IMR-90 (cell line): ENCODE measurements around the gene PSME3. TPM values are rescaled to one million over a fixed set of nuclear protein-coding genes. Genes with fewer than 3 reads are reported as not detected.

ENCODE experiments used
- ATAC-seq: fragments of 200-7000 bp; cut with Tn5 transposase; 2 replicates; pipeline ENCODE4 v1.9.1; 2020; ENCODE audit warnings: low read depth, mild to moderate bottlenecking, moderate library complexity
- BruUV-seq: library from RNA; stranded (reverse); fragments of 400-500 nt; replicated peaks from 2 replicates; lab custom pipeline; 2021; lab: Mats Ljungman, UMichigan
- CTCF ChIA-PET: fragments of 300-600 bp; formaldehyde crosslinking; extraction: SDS; loops from one replicate; lab custom pipeline; 2021; ENCODE audit warnings: antibody characterized with exemption; lab: Yijun Ruan, JAX
- POLR2A ChIA-PET: fragments of 300-600 bp; sonication (Branson Sonifier 250); formaldehyde crosslinking; loops from one replicate; lab custom pipeline; 2022; ENCODE audit warnings: antibody characterized with exemption; ENCODE audit not compliant: unreplicated experiment; lab: Charles Lee
- DNase-seq: peaks from one replicate; pipeline ENCODE4 v3.0.0; 2013
- H2AFZ ChIP-seq: replicated peaks from 2 replicates; pipeline ENCODE3; 2013; ENCODE audit warnings: low read length, mild to moderate bottlenecking; ENCODE audit not compliant: poor library complexity
- H2AK5ac ChIP-seq: 2 replicates; pipeline ENCODE4 v1.6.1; 2013; ENCODE audit warnings: low read depth, low read length, inconsistent platforms
- H2AK9ac ChIP-seq: replicated peaks from 2 replicates; pipeline ENCODE3; 2013; ENCODE audit warnings: mild to moderate bottlenecking, low read depth, low read length, moderate library complexity; ENCODE audit not compliant: poor library complexity
- H2BK120ac ChIP-seq: 2 replicates; pipeline ENCODE4 v1.6.1; 2013; ENCODE audit warnings: low read depth, low read length, inconsistent platforms
- H2BK15ac ChIP-seq: 3 replicates; pipeline ENCODE4 v1.6.1; 2013; ENCODE audit warnings: low read depth, low read length, inconsistent platforms
- H2BK20ac ChIP-seq: 2 replicates; pipeline ENCODE4 v1.6.1; 2013; ENCODE audit warnings: low read depth, mild to moderate bottlenecking, inconsistent platforms, low read length, moderate library complexity
- H2BK5ac ChIP-seq: 2 replicates; pipeline ENCODE4 v1.6.1; 2013; ENCODE audit warnings: mild to moderate bottlenecking, low read depth, low read length, inconsistent platforms; ENCODE audit not compliant: poor library complexity, severe bottlenecking
- H3K14ac ChIP-seq: replicated peaks from 2 replicates; pipeline ENCODE4 v1.6.1; 2013; ENCODE audit warnings: low read depth, low read length, inconsistent platforms
- H3K18ac ChIP-seq: 2 replicates; pipeline ENCODE4 v1.6.1; 2013; ENCODE audit warnings: low read depth, low read length, control low read depth
- H3K23ac ChIP-seq: 2 replicates; pipeline ENCODE4 v1.6.1; 2013; ENCODE audit warnings: low read depth, low read length, inconsistent platforms
- H3K27ac ChIP-seq: 2 replicates; pipeline ENCODE4 v1.5.1; 2013; ENCODE audit warnings: mild to moderate bottlenecking, control low read depth, low read length; ENCODE audit not compliant: insufficient read depth
- H3K27me3 ChIP-seq: 2 replicates; pipeline ENCODE4 v1.6.1; 2013; ENCODE audit warnings: low read length; ENCODE audit not compliant: control insufficient read depth, insufficient read depth
- H3K36me3 ChIP-seq: 2 replicates; pipeline ENCODE4 v1.6.1; 2013; ENCODE audit warnings: low read length, mixed read lengths; ENCODE audit not compliant: control insufficient read depth, insufficient read depth
- H3K4ac ChIP-seq: 2 replicates; pipeline ENCODE4 v1.6.1; 2013; ENCODE audit warnings: low read depth, low read length, inconsistent platforms
- H3K4me1 ChIP-seq: 2 replicates; pipeline ENCODE4 v1.6.1; 2013; ENCODE audit warnings: low read length, mixed read lengths; ENCODE audit not compliant: control insufficient read depth, insufficient read depth
- H3K4me2 ChIP-seq: 2 replicates; pipeline ENCODE4 v1.6.1; 2013; ENCODE audit warnings: low read depth, mild to moderate bottlenecking, control low read depth, low read length, moderate library complexity
- H3K4me3 ChIP-seq: 2 replicates; pipeline ENCODE4 v1.5.1; 2013; ENCODE audit warnings: low read depth, mild to moderate bottlenecking, control low read depth, low read length, moderate library complexity; ENCODE audit not compliant: insufficient read depth
- H3K56ac ChIP-seq: 2 replicates; pipeline ENCODE4 v1.6.1; 2013; ENCODE audit warnings: low read length, inconsistent platforms; ENCODE audit not compliant: insufficient read depth; ENCODE audit errors: extremely low read depth
- H3K79me1 ChIP-seq, 2 experiments: 2 replicates each; pipeline ENCODE4 v1.6.1; 2013; ENCODE audit warnings: low read length in 2 of 2, inconsistent platforms in 1 of 2, low read depth in 1 of 2
- H3K9ac ChIP-seq: 2 replicates; pipeline ENCODE4 v1.6.1; 2013; ENCODE audit warnings: low read depth, low read length, control low read depth
- H3K9me1 ChIP-seq: 2 replicates; pipeline ENCODE4 v1.6.1; 2013; ENCODE audit warnings: low read length, inconsistent platforms; ENCODE audit not compliant: insufficient read depth
- H3K9me3 ChIP-seq: 2 replicates; pipeline ENCODE4 v1.6.1; 2013; ENCODE audit warnings: low read length; ENCODE audit not compliant: control insufficient read depth, insufficient read depth
- H4K20me1 ChIP-seq: 2 replicates; pipeline ENCODE4 v1.6.1; 2013; ENCODE audit warnings: low read length, inconsistent platforms; ENCODE audit not compliant: insufficient read depth
- H4K5ac ChIP-seq: 2 replicates; pipeline ENCODE4 v1.6.1; 2013; ENCODE audit warnings: mild to moderate bottlenecking, low read depth, low read length, control low read depth
- H4K8ac ChIP-seq, 2 experiments: 2 replicates each; pipeline ENCODE4 v1.6.1; 2013; ENCODE audit warnings: low read depth in 2 of 2, low read length in 2 of 2, control low read depth in 1 of 2, inconsistent platforms in 1 of 2
- H4K91ac ChIP-seq: 2 replicates; pipeline ENCODE4 v1.6.1; 2013; ENCODE audit warnings: low read depth, low read length, inconsistent platforms; ENCODE audit not compliant: insufficient read depth
- BHLHE40 ChIP-seq: fragments of 150-350 bp; IDR thresholded peaks from 2 replicates; pipeline ENCODE4 v1.6.1; 2016; ENCODE audit warnings: mild to moderate bottlenecking, low read depth, low read length
- CEBPB ChIP-seq: IDR thresholded peaks from 2 replicates; pipeline ENCODE4 v1.6.1; 2012; ENCODE audit warnings: low read depth, low read length, improper control_type of control experiment
- CHD1 ChIP-seq: IDR thresholded peaks from 2 replicates; pipeline ENCODE4 v1.6.1; 2012; ENCODE audit warnings: low read depth, low read length, improper control_type of control experiment
- ELK1 ChIP-seq: fragments of 150-350 bp; IDR thresholded peaks from 2 replicates; pipeline ENCODE4 v1.6.1; 2016; ENCODE audit warnings: low read depth, mild to moderate bottlenecking, low read length, moderate library complexity, borderline replicate concordance
- FOS ChIP-seq: fragments of 150-350 bp; IDR thresholded peaks from 2 replicates; pipeline ENCODE4 v1.6.1; 2016; ENCODE audit warnings: low read depth, low read length
- MAFK ChIP-seq: IDR thresholded peaks from 2 replicates; pipeline ENCODE4 v1.6.1; 2012; ENCODE audit warnings: low read depth, low read length, improper control_type of control experiment
- MAZ ChIP-seq: IDR thresholded peaks from 2 replicates; pipeline ENCODE4 v1.6.1; 2012; ENCODE audit warnings: low read depth, mild to moderate bottlenecking, low read length, improper control_type of control experiment, moderate library complexity, borderline replicate concordance
- MXI1 ChIP-seq: IDR thresholded peaks from 2 replicates; pipeline ENCODE4 v1.6.1; 2012; ENCODE audit warnings: low read depth, mild to moderate bottlenecking, low read length, moderate library complexity, borderline replicate concordance
- NFE2L2 ChIP-seq: fragments of 150-350 bp; IDR thresholded peaks from 2 replicates; pipeline ENCODE4 v1.6.1; 2016; ENCODE audit warnings: low read depth, mild to moderate bottlenecking, low read length
- POLR2A ChIP-seq: IDR thresholded peaks from 2 replicates; pipeline ENCODE4 v1.6.1; 2012; ENCODE audit warnings: mild to moderate bottlenecking, low read depth, low read length
- RFX5 ChIP-seq: IDR thresholded peaks from 2 replicates; pipeline ENCODE4 v1.8.0; 2012; ENCODE audit warnings: low read depth, mild to moderate bottlenecking, low read length, moderate library complexity
- SMC3 ChIP-seq: fragments of 150-350 bp; IDR thresholded peaks from 2 replicates; pipeline ENCODE4 v1.6.1; 2016; ENCODE audit warnings: low read depth, mild to moderate bottlenecking, antibody characterized with exemption, low read length, moderate library complexity
- WGBS, 2 experiments: methylation state at CpG; one replicate each; pipeline versions ENCODE4 v1.1.5 to v1.1.7; 2013; ENCODE audit warnings: missing lambda C conversion rate in 2 of 2; ENCODE audit not compliant: insufficient read length in 1 of 2; ENCODE audit errors: extremely low coverage in 2 of 2; 5-methylcytosine and 5-hydroxymethylcytosine counted together
- dilution Hi-C: fragments of 300-500 bp; cut with HindIII; formaldehyde crosslinking; loops from one replicate; pipeline ENCODE4 v1.14.3; 2018; ENCODE audit warnings: low sequenced_read_pairs; ENCODE audit not compliant: unreplicated experiment
- in situ Hi-C: fragments of 300-500 bp; cut with MboI; formaldehyde crosslinking; loops from 3 replicates; pipeline ENCODE4 v1.14.3; 2019; ENCODE audit warnings: low sequenced_read_pairs, inconsistent platforms, mixed read lengths
- intact Hi-C: fragments of 100-400 bp; cut with micrococcal nuclease; formaldehyde crosslinking; loops from 2 replicates; pipeline ENCODE4 v1.10.0; 2022
- polyA plus RNA-seq, 3 experiments: library from polyadenylated mRNA; depleted of rRNA; stranded (reverse); fragments of >200 nt; gene quantifications; 2 replicates each; pipeline ENCODE4 v1.2.3, GENCODE V29; 2012; ENCODE audit warnings: low replicate concordance in 1 of 3
- total RNA-seq: library from RNA; depleted of rRNA; stranded (reverse); fragments of >200 nt; gene quantifications from 2 replicates; pipeline ENCODE4 v1.2.3, GENCODE V29; 2012
- TF ChIP-seq, protein P1 (sequence below): conservative IDR thresholded peaks from 2 replicates; pipeline ENCODE4 v1.5.1; 2012; ENCODE audit warnings: mild to moderate bottlenecking, low read depth, low read length, improper control_type of control experiment
- TF ChIP-seq, protein P2 (sequence below): fragments of 150-350 bp; IDR thresholded peaks from 2 replicates; pipeline ENCODE4 v1.6.1; 2017; ENCODE audit warnings: mild to moderate bottlenecking, antibody characterized with exemption, low read length, low read depth

Gene PSME3
- total and polyA plus RNA-seq, 2 of the 4 experiments (the other 2 are of a cell fraction): 72.4 to 100 TPM

DNA sequence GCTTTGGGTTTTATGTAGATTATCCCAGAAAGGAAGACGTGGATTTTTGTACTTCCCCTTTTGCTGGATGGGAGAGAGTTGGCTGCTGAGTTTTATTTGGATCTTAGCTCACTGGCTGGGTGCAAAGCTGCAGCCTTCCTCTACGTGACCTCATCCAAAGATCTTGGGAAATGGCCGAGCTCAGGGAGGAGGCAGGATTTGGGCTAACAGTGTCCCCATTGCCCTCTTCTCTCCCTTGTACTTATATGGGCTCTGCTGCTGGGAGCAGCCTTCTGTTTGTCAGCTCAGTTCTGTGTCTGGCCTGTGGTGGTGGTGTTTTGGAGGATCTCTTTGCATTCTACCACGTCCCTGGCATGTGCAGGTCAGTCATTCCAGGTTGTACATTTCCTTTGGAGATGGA lies 19.8 kb downstream of the PSME3 start:
- H3K36me3 ChIP-seq: no peaks in the 10 kb centered on the region
- H3K4me3 ChIP-seq: no peak overlapping the region
- dilution Hi-C loops: no loop called here
- no TSS peak for BruUV-seq
- no peak overlapping the region for H2BK20ac ChIP-seq
- H4K8ac ChIP-seq: no peak overlapping the region
- no peak overlapping the region for H3K18ac ChIP-seq
- H3K79me1 ChIP-seq: no peaks in the 10 kb centered on the region
- H3K4ac ChIP-seq: no peak overlapping the region
- CTCF ChIA-PET: interaction anchor here (0.9 kb wide), 1 partner anchor 76 kb away, joined by 4 read pairs; no protein-coding TSS in a partner anchor
- H3K9me3 ChIP-seq: no peaks in the 10 kb centered on the region
- peaks cover 4% of the 10 kb centered on the region; the same call in 1 of the 2 replicates for H3K4me1 ChIP-seq
- TF ChIP-seq FOS (no peak), MXI1 (no peak), MAZ (no peak), RFX5 (no peak), SMC3 (no peak), CEBPB (no peak), ELK1 (no peak), BHLHE40 (no peak), MAFK (no peak), POLR2A (no peak), NFE2L2 (no peak), CHD1 (no peak)
- TF ChIP-seq, protein P1, sequence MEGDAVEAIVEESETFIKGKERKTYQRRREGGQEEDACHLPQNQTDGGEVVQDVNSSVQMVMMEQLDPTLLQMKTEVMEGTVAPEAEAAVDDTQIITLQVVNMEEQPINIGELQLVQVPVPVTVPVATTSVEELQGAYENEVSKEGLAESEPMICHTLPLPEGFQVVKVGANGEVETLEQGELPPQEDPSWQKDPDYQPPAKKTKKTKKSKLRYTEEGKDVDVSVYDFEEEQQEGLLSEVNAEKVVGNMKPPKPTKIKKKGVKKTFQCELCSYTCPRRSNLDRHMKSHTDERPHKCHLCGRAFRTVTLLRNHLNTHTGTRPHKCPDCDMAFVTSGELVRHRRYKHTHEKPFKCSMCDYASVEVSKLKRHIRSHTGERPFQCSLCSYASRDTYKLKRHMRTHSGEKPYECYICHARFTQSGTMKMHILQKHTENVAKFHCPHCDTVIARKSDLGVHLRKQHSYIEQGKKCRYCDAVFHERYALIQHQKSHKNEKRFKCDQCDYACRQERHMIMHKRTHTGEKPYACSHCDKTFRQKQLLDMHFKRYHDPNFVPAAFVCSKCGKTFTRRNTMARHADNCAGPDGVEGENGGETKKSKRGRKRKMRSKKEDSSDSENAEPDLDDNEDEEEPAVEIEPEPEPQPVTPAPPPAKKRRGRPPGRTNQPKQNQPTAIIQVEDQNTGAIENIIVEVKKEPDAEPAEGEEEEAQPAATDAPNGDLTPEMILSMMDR: no peak
- TF ChIP-seq, protein P2, sequence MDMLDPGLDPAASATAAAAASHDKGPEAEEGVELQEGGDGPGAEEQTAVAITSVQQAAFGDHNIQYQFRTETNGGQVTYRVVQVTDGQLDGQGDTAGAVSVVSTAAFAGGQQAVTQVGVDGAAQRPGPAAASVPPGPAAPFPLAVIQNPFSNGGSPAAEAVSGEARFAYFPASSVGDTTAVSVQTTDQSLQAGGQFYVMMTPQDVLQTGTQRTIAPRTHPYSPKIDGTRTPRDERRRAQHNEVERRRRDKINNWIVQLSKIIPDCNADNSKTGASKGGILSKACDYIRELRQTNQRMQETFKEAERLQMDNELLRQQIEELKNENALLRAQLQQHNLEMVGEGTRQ: no peak
- H3K56ac ChIP-seq: no peak overlapping the region
- no peak overlapping the region for H2BK15ac ChIP-seq
- no peak overlapping the region for H3K14ac ChIP-seq
- intact Hi-C loops: no loop called here
- no peak overlapping the region for H4K91ac ChIP-seq
- no peak overlapping the region for H2BK120ac ChIP-seq
- no peak overlapping the region for H3K9ac ChIP-seq
- no peak overlapping the region for H2AK9ac ChIP-seq
- H2AFZ ChIP-seq: no peak overlapping the region
- 0 out of 2 replicates have a peak, but pooled peaks cover 6% of the 10 kb centered on the region for H3K9me1 ChIP-seq
- no peak overlapping the region for H3K23ac ChIP-seq
- H4K20me1 ChIP-seq: no peaks in the 10 kb centered on the region
- ATAC-seq (no peak), DNase-seq (no peak)
- H3K27me3 ChIP-seq: peaks cover 21% of the 10 kb centered on the region
- no peak overlapping the region for H4K5ac ChIP-seq
- no CpG with 5 or more reads among the region's 4 CpGs for WGBS, 2 experiments
- H2BK5ac ChIP-seq: no peak overlapping the region
- H3K27ac ChIP-seq: no peak overlapping the region
- in situ Hi-C loops: no loop called here
- H2AK5ac ChIP-seq: no peak overlapping the region
- POLR2A ChIA-PET: no interaction called here
- no peak overlapping the region for H3K4me2 ChIP-seq
